ENCODE data around the gene IPMK. TPM values are rescaled to one million over a fixed set of nuclear protein-coding genes. Genes with fewer than 3 reads are reported as not detected.
A peak's percentile ranks its signal among the peaks of the same experiment; 100 is the strongest.

IPMK gene
- total and polyA plus RNA-seq, 8 donors, result 1.1 to 4.6 (median 2.6) TPM

- no peaks in the 10 kb centered on the region for H3K36me3 ChIP-seq
- DNase-seq, result no peak
- 8 to 10% methylated on average over 1 of the region's 1 CpG for WGBS, 2 donors
- no peak for ATAC-seq
- H3K4me3 ChIP-seq, result peak overlapping the region in 1 of 4 donors; percentile 72
- peak overlapping the region in 3 of 4 donors; percentile 95 to 98 (median 98) for H3K27ac ChIP-seq
- TF ChIP-seq CTCF (IDR thresholded peaks at IDR 0.05), result no peak
- FAIRE-seq, result no peak
- H3K4me1 ChIP-seq, result peaks cover 0 to 21% (median 16%) of the 10 kb centered on the region in 3 donors
- H3K27me3 ChIP-seq, result no peaks in the 10 kb centered on the region
- intact Hi-C loops (cut with DNase I), result no loop called here
- H3K9me3 ChIP-seq, result no peaks in the 10 kb centered on the region
Measured at GRCh38 chr10:58265249-58265648, 2.4 kb downstream of the IPMK start.

DNA sequence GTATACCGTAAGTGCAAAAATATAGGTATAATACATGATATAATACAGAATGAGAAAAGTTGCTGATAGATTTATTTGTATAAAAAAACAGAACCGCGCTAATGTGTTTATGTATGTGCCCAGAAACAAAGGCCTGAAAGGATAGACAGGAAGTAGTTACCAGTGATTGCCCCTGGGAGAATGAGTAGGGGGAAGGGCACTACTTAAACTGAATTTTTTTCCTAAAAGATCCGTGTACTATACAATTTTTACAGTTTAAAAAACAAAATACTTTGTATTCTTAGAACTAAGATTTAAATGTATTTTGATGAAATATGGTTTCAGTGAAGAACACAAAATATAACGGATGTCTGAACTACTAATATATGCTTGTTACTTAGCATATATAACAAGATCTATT is 2.9 kb downstream of the IPMK start:
- ATAC-seq, result no peak
- no peaks in the 10 kb centered on the region for H3K9me3 ChIP-seq
- 38 to 43% methylated on average over 5 of the region's 5 CpGs for whole genome bisulfite sequencing, 2 donors
- TF ChIP-seq CTCF (IDR thresholded peaks at IDR 0.05), result no peak
- H3K4me1 ChIP-seq, result peaks cover 0 to 17% (median 11%) of the 10 kb centered on the region in 3 donors
- H3K36me3 ChIP-seq, result no peaks in the 10 kb centered on the region
- peak; percentile 17 for FAIRE-seq
- DNase-seq, result no peak
- H3K27me3 ChIP-seq, result no peaks in the 10 kb centered on the region
- intact Hi-C loops (cut with DNase I), result no loop called here
- H3K4me3 ChIP-seq, result no peak overlapping the region
- H3K27ac ChIP-seq, result no peak overlapping the region

GRCh38 chr10:58262766-58263165 is 4.9 kb downstream of the IPMK start:
- no peaks in the 10 kb centered on the region for H3K27me3 ChIP-seq
- peaks cover 0 to 16% (median 11%) of the 10 kb centered on the region in 3 donors for H3K4me1 ChIP-seq
- no peak overlapping the region for H3K27ac ChIP-seq
- no peak overlapping the region for H3K4me3 ChIP-seq
- ATAC-seq, result no peak
- no peaks in the 10 kb centered on the region for H3K36me3 ChIP-seq
- no peaks in the 10 kb centered on the region for H3K9me3 ChIP-seq
- intact Hi-C loops (cut with DNase I), result no loop called here
- no peak for TF ChIP-seq CTCF (IDR thresholded peaks at IDR 0.05)
- DNase-seq, result no peak
- FAIRE-seq, result no peak

DNA sequence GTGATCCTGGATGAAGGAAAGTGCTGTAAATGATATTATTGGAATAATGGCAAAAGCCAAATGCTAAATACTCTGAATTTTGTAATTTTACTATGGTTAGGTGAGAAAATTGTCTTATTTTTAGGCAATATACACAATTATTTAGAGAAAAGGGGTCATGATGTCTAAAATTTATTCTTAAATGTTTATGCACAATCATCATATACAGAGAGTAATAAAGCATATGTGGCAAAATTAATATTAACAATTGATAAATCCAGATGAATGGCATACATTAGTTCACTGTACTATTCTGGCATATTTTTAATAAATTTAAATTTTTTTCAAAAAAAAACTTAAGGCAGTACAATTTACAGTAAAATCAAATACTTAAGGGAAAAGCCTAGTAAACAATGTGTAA is 7.4 kb downstream of the IPMK start:
- no peak for ATAC-seq

More for the DNA sequence above, 7.4 kb downstream of the IPMK start:
- Histone ChIP-seq H3K4me1 (peaks cover 0 to 16% (median 10%) of the 10 kb centered on the region in 3 donors), H3K9me3 (no peaks in the 10 kb centered on the region), H3K27ac (no peak overlapping the region), H3K36me3 (no peaks in the 10 kb centered on the region), H3K27me3 (no peaks in the 10 kb centered on the region), H3K4me3 (no peak overlapping the region)
- TF ChIP-seq CTCF (IDR thresholded peaks at IDR 0.05), result no peak
- DNase-seq (no peak), FAIRE-seq (no peak)
- intact Hi-C loops (cut with DNase I), result no loop called here
